Activated CD8-positive, alpha-beta memory T cell treated with anti-CD3 and anti-CD28 coated beads for 48 hours (primary cell): ENCODE data around the gene HS3ST5.
"Not testable (repeated sequence)": the region's sequence is repeated elsewhere in the genome, so short reads cannot be mapped to it uniquely, and the experiment has no call there.

Source experiments
- DNase-seq, 3 experiments: peaks; one replicate each; pipeline ENCODE4 v3.0.0-alpha.2; 2020; ENCODE audit warnings: low read depth in 2 of 3, low spot score in 2 of 3

The HS3ST5 gene

GRCh38 chr6:114339706-114340105, 3.1 kb downstream of the HS3ST5 start:
- no peak for DNase-seq

DNA sequence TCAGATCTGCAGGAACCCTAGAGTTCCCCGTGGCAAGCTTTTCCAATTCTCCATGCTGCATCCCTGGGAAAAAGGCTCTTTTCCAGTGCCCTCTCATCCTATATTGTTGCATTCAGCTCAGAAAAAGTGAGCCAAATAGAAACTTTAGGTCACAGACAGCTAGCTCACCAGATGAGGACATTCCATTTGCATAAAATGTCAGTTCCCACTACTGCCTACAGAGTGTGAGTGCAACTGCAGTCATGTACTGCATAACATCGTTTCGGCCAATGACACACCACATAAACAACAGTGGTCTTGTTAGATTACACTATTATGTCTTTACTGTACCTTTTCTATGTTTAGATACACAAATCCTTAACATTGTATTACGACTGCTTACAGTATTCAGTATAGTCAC, 8.6 kb downstream of the HS3ST5 start:
- DNase-seq = no peak

DNA sequence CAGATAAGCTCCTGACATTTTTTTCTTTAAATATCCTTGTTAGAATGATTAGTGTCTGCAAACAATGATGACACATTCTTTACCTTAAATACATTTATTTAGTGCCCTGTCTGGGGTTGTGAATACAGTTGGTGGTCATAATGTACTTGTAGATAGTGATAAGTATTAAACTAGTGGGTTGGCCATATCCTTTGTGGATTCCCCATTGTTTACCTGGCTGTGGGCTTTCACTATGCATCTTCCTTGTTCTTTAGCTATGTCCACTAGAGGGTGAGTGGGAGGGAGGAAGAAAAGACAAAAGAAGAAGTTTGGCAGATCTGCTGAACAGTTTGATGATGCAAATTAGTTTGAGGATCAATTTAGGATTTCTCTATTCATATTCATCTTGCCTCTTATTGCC, 15.7 kb downstream of the HS3ST5 start:
- no peak for DNase-seq

DNA sequence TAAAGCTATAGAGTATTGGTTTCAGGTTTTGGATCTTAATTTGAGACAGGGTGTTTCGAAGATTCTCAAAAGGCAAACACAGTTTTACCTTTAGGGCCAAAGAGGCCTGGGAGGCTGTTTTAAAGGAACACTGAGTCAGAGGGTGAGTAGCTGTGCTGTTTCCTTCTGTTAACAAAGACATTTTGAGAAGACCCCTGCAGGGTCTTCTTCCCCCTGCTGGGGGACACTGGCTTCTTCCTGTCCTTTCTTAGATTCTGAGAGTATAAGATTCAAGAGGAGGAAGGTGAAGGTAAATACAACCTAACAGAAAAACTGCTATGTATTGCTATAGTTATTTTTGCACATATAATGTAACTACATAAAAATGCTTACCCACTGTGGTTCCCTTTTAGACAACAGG, 19.0 kb downstream of the HS3ST5 start:
- no peak for DNase-seq

DNA sequence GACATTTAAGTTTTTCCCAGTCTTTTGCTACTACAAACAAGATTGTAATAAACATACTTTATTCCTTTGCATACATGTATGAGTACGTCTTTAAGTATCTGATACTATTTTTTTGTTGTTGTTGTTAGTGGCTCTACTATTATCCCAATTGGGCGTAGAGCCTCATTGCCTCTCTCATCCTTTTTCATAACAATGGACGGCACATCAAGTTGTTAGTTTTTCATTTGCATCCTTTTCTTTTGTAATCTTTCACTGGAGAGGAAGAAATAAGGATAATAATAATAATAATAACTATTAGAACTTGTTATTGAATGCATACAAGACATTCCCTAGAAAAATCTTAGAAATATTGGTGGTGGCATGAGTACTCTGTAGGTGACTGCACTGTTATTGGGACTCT, 23.1 kb downstream of the HS3ST5 start:
- no peak for DNase-seq

GRCh38 chr6:114315831-114316595, 26.8 kb downstream of the HS3ST5 start:
- DNase-seq = no peak

GRCh38 chr6:114313816-114314215, 29.0 kb downstream of the HS3ST5 start:
- DNase-seq = not testable (repeated sequence)

GRCh38 chr6:114312931-114313330, 29.9 kb downstream of the HS3ST5 start:
- DNase-seq = no peak

DNA sequence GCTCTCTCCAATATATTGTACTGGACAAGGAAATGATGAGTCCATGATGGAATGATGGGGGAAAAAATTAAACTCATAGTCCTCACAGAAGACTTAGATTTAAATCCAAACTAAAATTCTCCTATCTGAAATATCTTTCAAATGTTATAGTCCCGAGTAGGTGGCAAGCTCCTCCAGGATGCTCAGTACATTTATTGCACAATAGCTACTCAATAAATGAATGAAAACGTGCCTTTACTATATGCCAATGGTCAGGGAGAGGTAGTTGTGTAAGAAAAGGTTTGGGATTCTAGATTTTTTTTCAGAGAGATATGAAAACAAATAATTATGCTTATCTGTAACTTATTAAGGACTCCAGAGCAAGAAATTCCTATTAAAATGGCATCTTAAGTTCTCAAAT, 32.8 kb downstream of the HS3ST5 start:
- DNase-seq = no peak

DNA sequence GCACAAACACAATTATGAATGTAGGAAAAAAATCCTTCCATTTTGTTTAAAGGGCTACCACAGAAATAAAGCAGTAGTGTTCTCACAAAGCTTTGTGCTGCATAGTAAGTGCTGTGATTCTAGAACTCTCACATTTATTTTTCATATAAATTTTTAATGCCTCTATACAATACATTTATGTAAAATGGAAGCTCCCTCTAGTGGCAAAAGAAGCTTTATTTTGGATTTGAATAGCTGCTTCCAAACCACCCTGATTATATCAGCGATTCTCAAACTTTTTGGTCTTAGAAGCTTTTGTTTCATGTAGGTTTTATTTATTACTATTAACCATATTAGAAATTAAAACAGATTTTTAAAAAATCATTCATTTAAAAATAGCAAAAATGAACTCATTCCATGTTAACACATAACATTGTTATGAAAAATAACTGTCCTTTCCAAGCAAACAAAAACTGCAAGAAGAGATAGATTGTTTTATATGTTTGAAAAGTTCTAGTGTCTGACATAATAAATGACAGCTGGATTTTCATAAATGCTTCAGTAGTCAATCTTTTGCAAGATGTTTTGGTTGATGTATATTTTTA, 38.4 kb downstream of the HS3ST5 start:
- no peak for DNase-seq

DNA sequence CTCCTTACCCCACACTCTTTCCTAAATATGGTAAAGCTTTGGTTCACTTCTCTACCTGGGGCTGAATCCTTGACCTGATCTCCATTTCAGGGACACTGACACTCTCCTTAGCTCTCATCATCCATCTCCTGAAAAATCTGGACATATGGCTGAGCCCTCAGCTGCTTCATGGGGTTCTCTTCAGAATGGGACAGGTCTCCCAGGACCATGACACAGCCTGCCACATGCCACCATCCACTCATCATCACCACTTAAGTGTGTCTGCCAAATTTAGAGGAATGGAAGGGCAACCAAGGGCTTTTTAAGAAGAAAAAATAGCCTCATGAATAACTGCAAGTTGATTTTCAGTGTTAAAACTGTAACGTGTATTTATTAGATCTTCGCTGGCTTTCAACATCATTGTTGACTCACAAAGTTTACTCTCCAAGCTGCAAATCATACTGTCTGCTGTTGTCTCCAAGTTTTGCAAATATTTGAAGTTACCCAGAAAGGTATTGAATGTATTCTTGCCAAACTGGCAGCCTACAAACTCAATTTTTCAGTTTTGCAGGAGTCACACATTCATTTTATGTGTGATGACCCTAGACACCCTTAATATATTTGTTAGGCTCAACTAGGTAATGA, 41.1 kb downstream of the HS3ST5 start:
- DNase-seq = no peak

DNA sequence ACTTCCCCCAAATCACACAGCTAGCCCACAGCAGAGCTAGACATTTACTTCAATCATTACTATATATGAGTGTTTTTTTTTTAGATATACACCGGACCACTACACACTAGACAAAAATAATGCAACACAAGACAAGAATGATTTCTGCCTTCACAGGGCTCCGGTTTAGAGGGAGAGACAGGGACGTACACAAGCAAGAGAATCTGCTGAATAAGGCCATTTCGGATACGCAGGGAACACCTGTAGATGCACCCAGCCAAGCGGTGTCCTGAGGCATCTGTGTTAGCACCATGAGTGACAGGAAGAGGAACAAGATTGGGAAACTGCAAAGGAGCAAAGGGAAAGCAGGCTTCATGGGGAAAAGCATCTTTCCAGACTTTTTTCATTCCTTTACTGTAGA, 45.7 kb downstream of the HS3ST5 start:
- DNase-seq = no peak

DNA sequence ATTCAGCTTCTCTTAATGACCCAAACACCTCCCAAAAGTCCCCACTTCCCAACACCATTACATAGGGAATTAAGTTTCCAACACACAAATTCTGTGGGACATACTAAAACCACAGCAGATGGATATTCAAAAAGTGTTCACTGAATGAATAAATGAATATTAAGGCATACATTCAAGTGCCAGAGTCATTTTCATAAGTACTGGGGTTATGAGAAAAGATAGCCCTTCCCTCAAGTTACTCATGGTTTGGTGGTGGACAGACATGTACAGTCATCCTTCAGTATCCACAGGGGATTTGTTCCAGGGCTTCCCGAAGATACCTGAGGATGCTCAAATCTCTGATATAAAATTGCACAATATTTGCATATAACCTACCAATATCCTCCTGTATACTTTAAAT, 50.4 kb downstream of the HS3ST5 start:
- no peak for DNase-seq

DNA sequence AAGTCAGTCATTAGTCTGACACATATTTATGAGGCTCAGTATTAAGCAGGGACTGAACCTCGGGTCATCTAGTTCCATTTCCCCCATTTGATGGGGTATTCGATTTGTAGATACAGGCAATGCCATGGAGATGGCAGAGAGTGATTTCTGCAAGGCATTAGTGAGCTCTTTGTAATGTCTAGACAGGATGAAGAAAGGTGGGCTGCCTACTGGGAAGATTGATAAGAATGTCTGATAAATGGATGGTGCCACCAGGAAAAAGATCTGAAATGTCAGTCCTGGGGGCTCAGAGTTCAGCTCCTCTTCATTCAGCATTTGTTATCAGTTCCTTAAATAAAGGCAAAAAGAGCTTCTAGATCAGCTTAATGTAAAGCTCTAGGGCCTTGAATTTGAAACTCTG, 51.4 kb downstream of the HS3ST5 start:
- DNase-seq = no peak

DNA sequence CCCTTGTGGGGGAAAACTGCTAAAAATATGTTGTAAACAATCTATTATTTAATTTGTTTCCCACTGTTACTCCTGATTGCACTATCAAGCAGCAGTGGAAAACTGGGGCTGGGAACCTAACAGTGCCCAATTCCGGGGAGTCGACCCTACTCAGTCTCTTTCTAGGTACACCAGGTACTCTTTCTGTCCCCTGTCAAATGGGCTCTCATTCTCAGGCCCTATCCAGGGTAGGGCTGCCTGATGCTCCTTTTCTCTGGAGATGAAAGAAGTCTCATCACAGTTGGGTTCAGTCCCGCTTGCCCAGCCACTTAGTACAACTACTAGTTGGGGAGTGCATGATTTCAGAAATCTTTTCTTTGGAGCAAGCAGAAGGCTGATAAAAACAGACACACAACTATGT, 52.0 kb downstream of the HS3ST5 start:
- no peak for DNase-seq

GRCh38 chr6:114288701-114289495, 53.9 kb downstream of the HS3ST5 start:
- no peak for DNase-seq

DNA sequence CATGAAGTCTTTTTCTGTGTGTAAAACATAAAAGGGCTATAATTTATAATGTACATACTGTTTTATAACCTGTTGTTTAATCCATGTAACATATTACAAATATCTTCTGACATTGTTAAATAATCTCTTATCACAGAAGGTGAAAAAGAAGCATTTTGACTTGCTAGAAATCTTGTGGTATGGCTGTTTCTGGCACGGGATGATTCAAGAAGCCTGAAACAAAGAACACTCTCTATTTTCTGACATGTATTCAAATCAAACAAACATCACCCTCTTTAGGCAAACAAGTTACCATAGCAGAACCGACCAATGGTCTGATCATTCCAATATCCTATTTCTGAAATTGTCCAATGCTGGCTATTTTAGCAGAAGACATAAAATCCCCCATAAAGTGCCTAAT, 55.4 kb downstream of the HS3ST5 start:
- no peak for DNase-seq

DNA sequence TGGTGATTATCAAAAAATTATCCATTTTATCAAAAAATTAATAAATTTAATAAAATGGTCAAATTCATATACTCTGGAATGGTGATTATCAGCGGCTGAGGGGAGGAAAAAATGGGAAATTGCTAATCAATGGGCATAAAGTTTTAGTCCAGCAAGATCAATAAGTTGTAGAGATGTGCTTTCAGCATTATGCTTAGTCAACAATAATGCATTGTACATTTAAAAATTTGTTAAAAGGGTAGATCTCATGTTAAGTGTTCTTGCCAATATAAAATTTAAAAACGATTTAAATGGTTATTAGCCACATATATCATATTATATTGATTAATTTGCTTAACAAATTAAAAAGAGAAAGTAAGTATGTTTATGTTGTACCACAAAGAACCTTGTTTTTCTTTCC, 56.6 kb downstream of the HS3ST5 start:
- no peak for DNase-seq

DNA sequence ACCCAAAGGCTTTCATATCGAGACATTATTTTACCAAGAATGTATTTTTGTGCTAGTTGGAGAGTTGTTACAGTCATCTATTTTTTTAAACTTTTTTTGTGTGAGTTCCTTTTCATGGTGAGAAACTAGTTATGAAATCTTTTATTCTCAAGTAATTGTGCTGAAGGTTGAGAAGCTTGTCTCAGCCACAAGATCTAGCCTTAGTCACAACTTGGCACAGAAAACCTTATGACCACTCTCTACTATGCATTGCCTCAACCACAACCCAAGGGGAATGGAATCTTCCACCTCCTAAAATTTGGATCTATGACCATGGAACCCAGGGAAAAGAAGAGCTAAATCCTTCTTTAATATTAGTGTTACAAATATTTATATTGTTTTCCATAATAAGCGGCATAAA, 58.5 kb downstream of the HS3ST5 start:
- no peak for DNase-seq

- DNase-seq = no peak
Measured at GRCh38 chr6:114282292-114282691, 60.5 kb downstream of the HS3ST5 start.

- DNase-seq = no peak
Measured at GRCh38 chr6:114281496-114281895, 61.3 kb downstream of the HS3ST5 start.
